Stimulated activated CD4-positive, alpha-beta T cell treated with anti-CD3 and anti-CD28 coated beads, Interleukin-15, amount 100 ng/mL, for 48 hours (primary cell): ENCODE results near the gene CHMP2A.
A peak's percentile ranks its signal among the peaks of the same experiment; 100 is the strongest.
"Not testable (repeated sequence)": the region's sequence is repeated elsewhere in the genome, so short reads cannot be mapped to it uniquely, and the experiment has no call there.

Source experiments
- DNase-seq, 2 donors: peaks; one replicate each; pipeline ENCODE4 v3.0.0-alpha.2; 2020; ENCODE audit warnings: low read depth in 2 of 2

Gene CHMP2A

DNA sequence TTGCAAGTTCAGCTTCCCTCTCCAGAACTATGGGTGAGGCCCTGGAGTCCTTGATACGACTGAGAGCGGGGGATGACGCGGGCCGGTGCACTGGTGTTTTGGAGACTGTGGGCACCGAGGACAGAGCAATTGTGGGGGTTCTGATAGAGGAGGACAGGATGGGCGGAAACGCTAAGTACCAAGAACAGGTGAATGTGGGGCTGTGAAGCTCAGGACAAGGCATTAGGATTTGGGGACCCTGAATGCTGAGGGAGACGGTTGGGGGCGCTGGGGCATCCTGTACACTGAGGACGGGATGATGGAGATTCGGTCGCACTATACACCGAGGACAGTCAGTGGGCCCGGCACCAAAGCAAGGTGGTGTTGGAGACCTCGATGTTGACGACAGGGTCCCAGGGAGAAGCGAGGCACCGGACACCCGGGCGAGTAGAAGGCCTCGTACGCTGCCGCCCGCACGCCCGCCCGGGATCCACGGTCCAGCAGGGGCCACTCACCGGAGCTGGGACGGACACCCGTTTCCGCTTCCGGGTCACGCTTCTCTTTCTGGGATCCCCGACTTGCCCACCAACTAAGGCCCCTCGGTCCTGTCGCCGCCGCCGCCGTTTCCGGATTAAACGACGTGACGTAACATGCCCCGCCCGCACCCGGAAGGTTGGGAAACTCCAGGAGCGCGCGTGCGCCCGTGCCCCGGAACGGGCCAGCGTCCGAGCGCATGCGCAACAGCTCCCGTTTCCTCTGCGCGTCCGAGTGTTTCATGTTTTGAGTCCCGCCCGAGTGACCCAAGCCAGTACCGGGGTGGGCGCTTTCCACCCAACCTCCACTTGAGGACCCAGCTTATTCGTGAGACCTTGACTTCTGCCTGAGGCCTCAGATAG lies at the start of gene CHMP2A:
Gene CHMP2A (minus strand): TSS at position 612 of the 875 bp plus-strand sequence. CDS start 893 bp downstream, outside the sequence.
- peak; percentile 97 to 98 for DNase-seq

- no peak for DNase-seq
These were observed 31.3 kb upstream of the CHMP2A start for GRCh38 chr19:58586133-58586765.

- no peak for DNase-seq
These were observed 30.7 kb upstream of the CHMP2A start for GRCh38 chr19:58585442-58586132.

DNA sequence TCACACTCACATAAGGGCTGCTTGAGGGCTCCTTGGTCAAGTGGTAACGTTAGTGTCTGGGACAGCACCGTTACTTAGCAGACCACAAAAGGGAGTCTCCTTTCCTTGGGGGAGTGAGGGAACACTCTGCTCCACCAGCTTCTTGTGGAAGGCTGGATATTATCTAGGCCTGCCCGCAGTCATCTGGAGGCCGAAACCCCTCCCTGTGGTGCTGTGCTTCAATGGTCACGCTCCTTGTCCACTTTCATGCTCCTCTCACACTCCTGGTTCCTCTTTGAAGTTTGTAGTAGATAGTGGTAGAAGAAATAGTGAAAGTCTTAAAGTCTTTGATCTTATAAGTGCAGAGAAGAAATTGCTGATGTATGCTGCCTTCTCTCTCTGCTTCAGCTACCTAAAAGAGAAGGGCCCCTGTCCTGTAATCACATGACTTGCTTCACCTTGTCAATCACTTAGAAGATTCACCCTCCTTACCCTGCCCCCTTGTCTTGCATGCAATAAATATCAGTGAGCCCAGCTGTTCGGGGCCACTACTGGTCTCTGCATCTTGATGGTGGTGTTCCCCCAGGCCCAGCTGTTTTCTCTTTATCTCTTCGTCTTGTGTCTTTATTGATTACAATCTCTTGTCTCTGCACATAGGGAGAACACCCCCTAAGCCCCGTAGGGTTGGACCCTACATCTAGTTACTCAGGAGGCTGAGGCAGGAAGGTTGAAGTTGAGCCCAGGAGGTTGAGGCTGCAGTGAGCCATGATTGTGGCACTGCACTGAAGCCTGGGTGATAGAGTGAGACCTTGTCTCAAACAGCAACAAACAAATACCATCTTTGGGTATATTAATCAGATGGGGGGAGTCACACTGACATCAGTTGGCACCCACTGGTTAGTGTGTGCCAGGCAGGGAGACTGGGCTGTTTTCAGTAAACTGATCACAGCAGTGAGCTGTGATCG lies 29.9 kb upstream of the CHMP2A start:
- DNase-seq, result no peak

DNA sequence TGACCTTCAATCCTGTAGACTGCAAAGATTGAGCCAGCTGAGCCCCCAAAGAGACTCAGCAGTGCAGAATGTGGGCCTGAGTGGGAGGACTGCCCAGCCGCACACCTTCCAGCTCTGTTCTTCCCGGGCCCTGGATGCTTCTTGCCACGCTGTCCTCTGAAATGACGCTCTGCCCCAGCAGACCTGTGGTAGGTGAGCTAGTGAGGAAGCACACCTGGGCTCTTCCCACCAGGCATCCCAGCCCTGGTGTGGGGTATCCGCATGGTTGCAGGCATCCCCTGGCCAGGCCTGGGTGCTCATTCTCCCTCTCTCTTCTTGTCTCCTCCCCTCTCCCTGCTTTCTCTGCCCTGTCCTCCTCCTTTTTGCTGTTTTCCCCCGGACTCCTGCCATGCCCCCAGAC lies 28.1 kb upstream of the CHMP2A start:
- DNase-seq, result no peak

- peak; percentile 82 to 92 for DNase-seq
These were observed 26.6 kb upstream of the CHMP2A start for GRCh38 chr19:58581227-58582141.

GRCh38 chr19:58579473-58580142 lies 24.7 kb upstream of the CHMP2A start:
- no peak for DNase-seq

DNA sequence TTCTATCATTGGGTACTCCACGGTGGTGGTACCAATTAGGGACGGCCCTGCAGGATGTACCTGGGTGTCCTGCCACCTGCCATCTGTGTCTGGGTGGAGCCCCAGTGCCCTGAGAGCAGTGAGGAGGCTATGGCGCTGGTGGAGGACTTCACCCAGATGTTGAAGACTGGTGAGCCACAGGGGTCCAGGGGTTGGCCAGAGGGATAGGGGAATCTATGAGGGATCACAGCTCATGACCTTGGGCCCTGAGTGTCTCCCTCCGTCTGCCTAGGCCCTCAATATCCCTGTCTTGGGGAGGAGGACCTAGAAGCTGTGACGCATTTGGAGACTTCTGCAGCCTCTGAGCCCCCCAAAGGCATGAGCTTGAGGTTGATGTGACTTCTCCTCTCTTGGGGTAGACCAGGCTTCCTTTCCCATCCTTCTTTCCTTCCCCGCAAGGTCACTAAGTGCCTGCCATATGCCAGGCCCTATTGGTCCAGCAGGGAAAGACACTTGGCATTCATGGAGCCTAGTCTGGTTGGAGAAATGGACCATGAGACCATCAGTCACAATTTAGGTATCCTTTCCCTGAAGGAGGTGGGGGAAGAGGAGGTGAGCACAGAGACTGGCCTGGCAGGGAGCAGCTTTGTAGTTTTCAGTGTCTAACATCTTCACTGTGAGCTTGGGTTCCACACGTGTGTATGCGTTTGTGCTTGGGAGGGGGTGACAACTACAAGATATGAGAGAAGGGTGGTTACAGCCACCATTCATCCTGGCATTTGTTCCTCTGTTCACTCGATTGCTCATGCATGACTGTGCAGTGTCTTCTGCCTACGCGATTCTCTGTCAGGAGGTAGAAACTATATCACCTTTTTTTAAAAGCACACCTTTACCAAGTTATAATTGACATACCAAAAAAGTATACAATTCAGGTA lies 23.4 kb upstream of the CHMP2A start:
- DNase-seq, result peak in 1 of 2 donors; percentile 36

GRCh38 chr19:58577581-58577980 lies 22.7 kb upstream of the CHMP2A start:
- not testable (repeated sequence) for DNase-seq

DNA sequence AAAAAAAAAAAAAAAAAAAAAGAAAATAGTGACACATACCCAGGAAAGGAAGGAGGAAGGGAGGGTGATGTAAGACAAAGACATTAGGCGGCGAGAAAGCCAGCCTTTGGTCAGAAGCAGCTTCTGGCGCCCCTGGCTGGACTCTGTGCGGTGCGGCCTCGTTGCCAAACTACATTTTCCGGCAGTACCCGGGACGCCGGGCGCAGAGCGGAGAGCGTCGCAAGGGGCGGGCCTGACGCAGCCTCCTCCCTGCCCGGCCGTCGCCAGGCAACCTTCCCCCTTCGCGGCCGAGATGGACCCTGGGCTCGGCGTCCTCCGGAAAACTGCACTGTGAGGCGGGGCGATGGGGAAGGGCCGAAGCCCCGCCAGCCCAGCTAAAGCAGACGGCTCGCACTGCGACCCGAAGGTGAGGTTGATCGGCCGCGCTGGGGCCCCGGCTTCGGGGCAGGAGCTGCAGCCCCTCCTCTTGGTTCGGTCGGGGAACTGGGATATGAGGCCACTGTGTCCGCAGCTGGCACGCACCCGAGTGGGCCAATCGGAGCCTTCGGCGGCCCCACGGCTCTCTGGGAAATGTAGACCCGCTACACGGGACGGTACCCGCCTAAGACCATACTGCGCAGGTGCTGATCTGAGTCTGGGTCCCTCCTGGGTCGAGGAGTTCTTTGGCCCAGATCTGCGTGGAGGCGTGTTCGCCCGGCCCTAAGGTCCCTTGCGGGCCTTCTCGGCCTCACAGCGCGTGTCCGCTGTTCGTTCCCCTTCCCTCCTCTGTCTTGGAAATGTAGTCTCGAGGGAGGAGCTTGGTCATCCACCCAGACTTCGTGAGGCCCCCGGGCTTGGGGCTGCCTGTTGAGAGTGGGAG lies 20.5 kb upstream of the CHMP2A start:
- peak; percentile 74 to 76 for DNase-seq

- no peak for DNase-seq
These were observed 18.8 kb upstream of the CHMP2A start for GRCh38 chr19:58573658-58574164.

DNA sequence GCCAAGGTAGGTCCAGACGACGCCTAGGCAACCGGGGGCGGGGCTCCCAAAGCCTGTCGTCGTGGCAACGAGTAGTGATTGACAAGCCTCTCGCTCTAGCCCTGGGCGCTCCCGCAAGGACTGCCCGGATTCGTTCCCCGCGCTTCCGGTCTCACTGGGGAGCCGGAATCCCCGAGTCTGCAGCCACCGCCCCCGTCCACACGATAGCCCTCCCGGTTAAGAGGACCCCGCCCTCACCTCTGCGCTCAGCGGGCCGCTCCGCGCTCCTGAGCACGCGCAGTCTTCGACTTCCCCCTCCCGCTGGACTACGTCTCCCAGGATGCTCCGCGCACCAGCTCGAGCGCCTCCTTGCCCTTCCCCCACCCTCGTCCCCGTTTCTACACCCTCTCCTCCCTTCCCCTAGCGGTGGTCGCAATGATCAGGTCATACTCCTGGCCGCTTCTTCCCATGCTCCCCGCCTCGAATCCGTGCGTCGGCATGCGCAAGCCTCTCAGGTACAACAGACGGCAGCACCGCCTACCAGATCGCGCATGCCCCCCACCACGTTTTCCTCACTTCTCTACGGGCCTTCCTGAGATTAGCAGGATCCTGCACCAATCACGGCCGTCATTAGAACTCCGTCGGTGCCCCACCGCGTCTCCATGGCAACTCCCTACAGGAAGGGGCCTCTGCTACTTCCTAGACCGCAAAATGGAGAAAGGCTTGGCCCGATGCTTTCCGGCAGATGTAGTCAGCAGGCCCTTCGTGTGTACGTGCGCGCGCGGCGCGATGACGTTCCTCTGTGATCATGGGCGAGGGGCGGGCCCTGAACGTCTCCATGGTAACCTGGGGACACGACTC lies 18.1 kb upstream of the CHMP2A start, which contains the start of gene MZF1:
Gene MZF1 (minus strand): TSS at position 518 of the 840 bp plus-strand sequence. CDS start 1,946 bp downstream, outside the sequence.
- peak; percentile 99 to 100 for DNase-seq

DNA sequence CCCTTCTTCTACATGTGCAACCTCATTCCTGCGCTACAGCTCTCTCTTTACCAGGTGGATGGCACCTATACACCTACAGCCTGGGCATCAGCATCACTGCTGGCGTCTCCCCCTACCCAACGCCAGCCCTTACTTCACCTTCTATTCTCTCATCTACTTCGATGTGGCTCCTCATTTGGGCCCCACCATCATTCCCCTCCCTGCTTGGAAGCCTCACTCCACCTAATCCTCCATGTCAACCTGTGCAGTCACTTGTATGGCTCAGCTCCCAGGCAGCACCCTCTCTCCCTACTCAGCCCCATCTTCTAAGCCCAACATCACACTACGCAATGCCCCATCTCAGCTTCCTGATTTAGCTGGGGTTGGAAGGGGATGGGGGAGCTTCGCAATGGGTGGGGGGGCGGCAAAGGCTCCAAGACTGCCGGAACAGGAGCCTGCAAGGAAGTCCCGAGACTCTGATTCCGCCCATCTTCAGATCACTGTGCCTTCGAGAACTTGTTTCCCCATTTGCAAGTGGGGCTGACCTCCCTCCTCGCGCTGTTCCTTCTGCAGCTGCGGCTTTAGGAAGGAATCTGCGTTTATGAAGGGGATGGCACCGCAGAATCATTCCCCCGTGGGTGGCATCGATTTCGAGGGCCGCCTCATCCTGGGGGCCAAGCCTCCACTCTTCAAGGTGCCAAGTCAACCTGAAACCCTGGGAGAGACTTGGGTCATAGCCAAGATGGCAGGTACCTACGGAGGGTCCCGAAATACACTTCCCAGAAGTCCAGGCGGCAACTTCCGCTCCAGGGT lies 17.3 kb upstream of the CHMP2A start:
- no peak for DNase-seq

GRCh38 chr19:58571575-58571947 lies 16.7 kb upstream of the CHMP2A start:
- no peak for DNase-seq

- no peak for DNase-seq
These were observed 16.1 kb upstream of the CHMP2A start for GRCh38 chr19:58570770-58571574.
